ENCODE results near the gene MIA3. TPM values are rescaled to one million over a fixed set of nuclear protein-coding genes. Genes with fewer than 3 reads are reported as not detected.

MIA3 gene
- total and polyA plus RNA-seq, 9 of the 15 experiments (the other 6 are each of a cell fraction or from before 2014, with no cell fraction given): 21.6 to 89.4 (median 40.8) TPM

- no peak for TF ChIP-seq E2F5 (CRISPR knock-in tag; IDR thresholded peaks at IDR 0.05)
- no peak for TF ChIP-seq PURB (CRISPR knock-in tag; IDR thresholded peaks at IDR 0.05; ENCODE audit: low read depth)
- no peak for TF ChIP-seq ATF3 (IDR thresholded peaks at IDR 0.05)
- no peak for TF ChIP-seq ATF3 (CRISPR knock-in tag; conservative IDR thresholded peaks at IDR 0.05)
- 0 out of 2 replicates have a peak, but pooled peaks have one; percentile 38 for TF ChIP-seq ERF (CRISPR knock-in tag; IDR thresholded peaks at IDR 0.05)
- peak; percentile 96 for TF ChIP-seq HES1 (IDR thresholded peaks at IDR 0.05; ENCODE audit: low read depth)
- TF ChIP-seq ZC3H4 (CRISPR knock-in tag; IDR thresholded peaks at IDR 0.05; ENCODE audit: borderline replicate concordance): no peak
- no peak for TF ChIP-seq ZNF318 (IDR thresholded peaks at IDR 0.05; ENCODE audit: borderline replicate concordance in 1 of 2, low read depth in 1 of 2)
- peak; percentile 42; the same call in 1 of the 2 replicates for TF ChIP-seq MXI1 (IDR thresholded peaks at IDR 0.05; ENCODE audit: low read depth, low read length)
- TF ChIP-seq ZBTB17 (CRISPR knock-in tag; IDR thresholded peaks at IDR 0.05): peak; percentile 99
- TF ChIP-seq CTBP1 (IDR thresholded peaks at IDR 0.05; ENCODE audit: borderline replicate concordance): no peak
- no peak for TF ChIP-seq DACH1 (IDR thresholded peaks at IDR 0.05; ENCODE audit: partially characterized antibody)
- no peak for TF ChIP-seq USF1 (CRISPR knock-in tag; IDR thresholded peaks at IDR 0.05)
Measured at GRCh38 chr1:222713091-222713961, 95.4 kb downstream of the MIA3 start (continued).
